Hypothalamus (tissue), 51 donors: ENCODE measurements around the gene ANTKMT.
A peak's percentile ranks its signal among the peaks of the same experiment; 100 is the strongest.

ENCODE experiments used
- DNase-seq, 51 donors: peaks; one replicate each; lab custom pipeline; 2025; lab: John Stamatoyannopoulos, UW

The ANTKMT gene

DNA sequence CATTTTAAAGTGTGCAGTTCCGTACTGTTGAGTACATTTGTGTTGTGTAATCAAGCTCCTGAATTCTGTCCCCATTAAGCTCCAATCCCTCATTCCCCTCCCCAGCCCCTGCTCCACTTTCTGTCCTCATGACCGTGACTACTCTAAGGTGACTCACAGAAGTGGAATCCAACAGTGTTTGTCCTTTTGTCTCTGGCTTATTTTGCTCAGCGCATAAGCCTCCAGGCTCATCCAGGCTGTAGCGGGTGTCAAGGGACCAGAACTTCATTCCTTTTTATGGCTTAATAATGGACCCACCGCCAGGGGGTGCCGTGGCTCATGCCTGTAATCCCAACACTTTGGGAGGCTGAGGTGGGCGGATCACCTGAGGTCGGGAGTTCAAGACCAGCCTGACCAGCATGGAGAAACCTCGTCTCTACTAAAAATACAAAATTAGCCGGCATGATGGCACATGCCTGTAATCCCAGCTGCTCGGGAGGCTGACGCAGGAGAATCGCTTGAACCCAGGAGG, 8.2 kb upstream of the ANTKMT start:
- peak in 3 of 51 donors; percentile 8 to 33 (median 29) for DNase-seq

DNA sequence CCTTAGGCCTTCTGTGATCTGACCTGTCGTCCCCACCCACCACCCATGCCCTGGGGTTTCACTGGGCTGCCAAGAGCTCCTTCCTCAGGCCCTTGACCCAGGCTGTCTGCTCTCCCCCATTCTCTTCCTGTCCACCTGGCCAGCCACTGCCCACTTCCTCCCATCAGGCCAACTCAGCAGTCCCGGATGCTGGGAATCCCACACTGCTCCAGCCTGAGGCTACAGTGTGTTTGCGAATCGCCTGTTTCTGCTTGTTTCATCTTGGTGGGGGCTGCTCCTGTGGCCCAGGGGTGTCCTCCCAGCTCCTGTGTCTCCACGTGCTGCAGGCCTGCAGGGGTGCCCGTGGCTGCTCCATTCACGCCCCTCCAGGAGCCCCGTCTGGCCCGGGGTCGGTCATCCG, 6.9 kb upstream of the ANTKMT start:
- DNase-seq, result no peak

DNA sequence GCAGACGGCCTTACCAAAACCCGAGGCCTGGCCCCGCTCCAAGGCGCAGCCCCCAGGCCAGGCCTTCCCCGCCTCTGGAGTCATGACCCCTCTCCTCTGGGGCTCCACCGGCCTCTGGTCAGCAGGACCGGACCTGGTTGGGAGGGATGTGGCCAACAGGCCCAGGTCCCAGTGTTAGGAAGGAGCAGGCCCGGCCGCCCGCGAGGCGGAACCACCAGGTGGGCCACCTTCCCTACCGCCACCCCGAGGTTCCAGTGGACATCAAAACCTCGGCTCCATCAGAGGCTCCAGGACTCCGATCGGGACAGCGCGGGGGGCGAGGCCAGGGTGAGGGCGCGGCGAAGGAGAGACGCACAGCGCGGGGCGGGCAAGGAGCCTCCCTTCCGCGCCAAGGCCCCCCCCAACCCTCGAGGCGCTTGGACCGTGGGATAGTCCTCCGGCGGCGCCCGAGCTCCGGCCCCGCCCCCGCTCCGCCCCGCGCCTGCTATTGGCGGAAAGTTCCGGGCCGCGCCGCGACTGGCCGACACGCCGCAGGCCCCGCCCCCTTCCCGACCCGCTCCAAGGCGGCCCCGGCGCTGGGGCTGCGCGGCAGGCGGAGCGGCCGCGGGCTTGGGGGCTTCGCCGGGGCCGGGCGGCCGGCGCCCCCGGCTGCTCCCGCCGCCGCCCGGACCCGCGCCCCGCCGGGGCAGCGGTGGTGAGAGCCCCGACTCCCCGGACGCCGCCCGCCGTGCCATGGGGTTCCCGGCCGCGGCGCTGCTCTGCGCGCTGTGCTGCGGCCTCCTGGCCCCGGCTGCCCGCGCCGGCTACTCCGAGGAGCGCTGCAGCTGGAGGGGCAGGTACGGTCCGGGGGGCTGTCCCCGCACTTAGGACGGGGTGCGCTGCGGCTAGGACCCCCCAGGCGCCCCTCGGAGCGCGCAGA, 6.1 kb upstream of the ANTKMT start, which contains the start of gene METRN:
TSS of gene METRN (plus strand) at position 561 of the 919 bp plus-strand sequence. CDS start at position 733, 172 bp downstream.
- DNase-seq, result peak in 50 of 51 donors; percentile 41 to 96 (median 85)

DNA sequence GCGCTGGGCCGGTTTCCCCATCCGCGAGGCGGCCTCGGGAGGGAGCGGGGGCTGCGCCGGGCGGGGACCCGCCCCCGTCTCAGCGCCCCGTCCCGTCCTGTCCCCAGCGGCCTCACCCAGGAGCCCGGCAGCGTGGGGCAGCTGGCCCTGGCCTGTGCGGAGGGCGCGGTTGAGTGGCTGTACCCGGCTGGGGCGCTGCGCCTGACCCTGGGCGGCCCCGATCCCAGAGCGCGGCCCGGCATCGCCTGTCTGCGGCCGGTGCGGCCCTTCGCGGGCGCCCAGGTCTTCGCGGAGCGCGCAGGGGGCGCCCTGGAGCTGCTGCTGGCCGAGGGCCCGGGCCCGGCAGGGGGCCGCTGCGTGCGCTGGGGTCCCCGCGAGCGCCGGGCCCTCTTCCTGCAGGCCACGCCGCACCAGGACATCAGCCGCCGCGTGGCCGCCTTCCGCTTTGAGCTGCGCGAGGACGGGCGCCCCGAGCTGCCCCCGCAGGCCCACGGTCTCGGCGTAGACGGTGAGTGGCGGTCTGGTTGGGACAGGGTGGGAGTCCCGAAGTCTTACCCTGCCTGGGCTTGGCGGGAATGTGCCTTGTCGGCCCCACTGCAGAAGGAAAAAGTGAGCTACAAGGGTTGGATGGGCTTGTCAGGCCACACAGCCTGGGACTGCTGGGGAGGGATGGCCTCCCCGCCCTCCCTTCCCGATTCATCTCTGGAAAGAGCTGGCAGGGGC, 5.3 kb upstream of the ANTKMT start:
- peak in 10 of 51 donors; percentile 32 to 68 (median 54) for DNase-seq

DNA sequence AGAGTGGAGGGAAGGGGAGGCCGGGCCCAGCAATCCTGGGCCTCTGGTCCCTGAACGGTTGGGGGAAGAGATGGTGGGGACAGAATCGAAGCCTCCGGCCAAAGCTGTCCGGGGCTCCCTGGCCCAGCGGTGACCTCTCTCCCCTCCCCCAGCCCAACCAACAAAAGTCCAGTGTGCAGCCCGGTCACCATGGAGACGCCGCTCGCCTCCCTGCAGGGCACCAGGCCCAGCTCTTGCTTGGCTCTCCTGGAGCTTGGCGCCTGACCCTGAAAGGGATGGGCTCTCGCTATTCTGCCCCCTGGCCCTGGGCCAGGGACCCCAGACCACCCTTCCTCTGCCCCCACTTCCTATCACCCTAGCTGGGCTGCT, 4.8 kb upstream of the ANTKMT start:
- DNase-seq, result peak; percentile 35 to 96 (median 85)

DNA sequence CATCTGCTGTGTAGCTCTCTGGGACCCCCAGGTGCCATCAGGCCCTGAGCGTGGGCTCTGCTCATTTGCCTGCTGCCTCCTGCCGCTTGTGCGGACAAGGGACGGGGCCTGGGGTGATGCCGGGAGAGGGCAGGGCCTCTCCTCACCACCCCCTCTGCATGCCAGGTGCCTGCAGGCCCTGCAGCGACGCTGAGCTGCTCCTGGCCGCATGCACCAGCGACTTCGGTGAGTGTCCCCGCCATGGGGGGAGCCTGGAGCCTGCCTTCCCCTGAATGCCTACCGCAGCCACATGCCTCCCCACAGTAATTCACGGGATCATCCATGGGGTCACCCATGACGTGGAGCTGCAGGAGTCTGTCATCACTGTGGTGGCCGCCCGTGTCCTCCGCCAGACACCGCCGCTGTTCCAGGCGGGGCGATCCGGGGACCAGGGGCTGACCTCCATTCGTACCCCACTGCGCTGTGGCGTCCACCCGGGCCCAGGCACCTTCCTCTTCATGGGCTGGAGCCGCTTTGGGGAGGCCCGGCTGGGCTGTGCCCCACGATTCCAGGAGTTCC, 4.1 kb upstream of the ANTKMT start:
- DNase-seq, result no peak

DNA sequence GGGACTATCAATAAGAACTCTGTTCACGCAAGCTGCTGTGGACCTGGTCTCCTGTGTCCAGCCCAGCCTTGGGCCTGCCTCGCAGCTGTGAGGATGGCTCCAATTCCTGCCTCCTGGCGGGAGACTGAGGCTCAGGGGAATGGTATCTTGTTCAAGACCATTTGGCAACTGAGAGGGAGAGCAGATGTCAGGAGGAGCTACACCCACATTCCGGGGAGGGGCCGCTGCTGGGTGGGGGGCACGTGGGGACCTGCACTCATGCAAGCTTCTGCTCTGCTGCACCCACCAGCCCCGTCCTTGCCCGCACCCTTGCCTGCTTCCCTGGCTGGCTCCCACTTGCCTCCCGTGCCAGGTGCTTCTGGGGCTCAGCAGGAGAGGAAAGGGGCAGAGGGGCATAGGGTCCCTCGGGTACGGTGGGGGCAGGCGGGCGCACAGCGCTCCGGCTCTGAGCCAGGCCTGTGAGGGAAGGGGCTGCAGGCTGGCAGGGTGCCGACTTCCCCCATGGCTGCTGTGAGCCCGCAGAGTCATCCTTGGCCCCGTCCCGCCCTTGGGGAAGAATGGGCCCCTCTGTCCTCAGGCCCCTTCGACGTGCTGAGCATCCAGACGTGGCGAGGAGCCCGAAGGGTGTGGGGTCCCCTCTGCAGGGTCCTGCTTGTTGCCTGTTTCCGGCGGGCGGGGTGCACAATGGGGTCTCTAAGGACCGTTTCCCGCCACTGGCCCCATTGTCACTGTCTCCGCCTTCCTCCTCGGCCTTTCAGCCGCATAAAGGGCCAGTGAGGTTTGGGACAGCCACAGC, 3.3 kb upstream of the ANTKMT start:
- peak in 14 of 51 donors; percentile 13 to 49 (median 27) for DNase-seq

DNA sequence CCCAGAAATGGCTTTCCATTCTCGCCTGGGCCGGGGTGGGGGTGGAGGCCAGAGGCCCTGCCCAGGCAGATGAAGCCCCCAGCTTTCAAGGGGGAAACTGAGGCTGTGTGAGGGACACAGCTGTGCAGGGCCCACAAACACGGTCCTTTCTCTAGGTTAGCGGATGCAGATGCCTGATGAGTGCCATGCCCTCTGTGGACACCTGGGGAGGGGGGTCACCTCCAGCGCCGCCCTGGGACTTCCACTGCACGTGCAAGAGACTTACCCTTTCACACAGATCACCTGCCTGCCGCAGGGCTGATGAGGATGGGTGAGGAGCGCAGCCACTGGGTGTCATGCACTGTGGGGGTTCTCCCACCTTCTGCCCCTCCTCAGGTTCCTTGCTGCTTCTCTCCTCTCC, 2.6 kb upstream of the ANTKMT start:
- no peak for DNase-seq

DNA sequence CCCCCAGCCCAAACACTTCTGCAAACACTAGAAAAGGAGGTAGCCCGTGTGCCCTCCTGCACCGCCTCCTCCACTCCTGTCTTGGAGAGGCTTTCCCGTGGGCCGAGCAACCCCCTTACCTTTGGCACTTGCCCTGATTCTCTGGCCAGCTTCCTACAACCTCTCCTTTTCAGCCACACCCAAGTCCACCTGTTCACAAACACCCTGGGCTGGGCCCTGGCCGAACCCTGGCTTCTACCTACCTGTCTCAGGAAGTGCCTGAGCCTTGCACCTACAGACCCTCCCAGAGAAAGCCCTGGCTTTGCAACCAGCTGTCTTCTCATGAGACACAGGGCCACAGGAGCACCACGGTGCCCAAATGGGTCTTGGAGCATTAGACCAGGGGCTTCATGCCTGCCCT, 2.0 kb upstream of the ANTKMT start:
- no peak for DNase-seq

DNA sequence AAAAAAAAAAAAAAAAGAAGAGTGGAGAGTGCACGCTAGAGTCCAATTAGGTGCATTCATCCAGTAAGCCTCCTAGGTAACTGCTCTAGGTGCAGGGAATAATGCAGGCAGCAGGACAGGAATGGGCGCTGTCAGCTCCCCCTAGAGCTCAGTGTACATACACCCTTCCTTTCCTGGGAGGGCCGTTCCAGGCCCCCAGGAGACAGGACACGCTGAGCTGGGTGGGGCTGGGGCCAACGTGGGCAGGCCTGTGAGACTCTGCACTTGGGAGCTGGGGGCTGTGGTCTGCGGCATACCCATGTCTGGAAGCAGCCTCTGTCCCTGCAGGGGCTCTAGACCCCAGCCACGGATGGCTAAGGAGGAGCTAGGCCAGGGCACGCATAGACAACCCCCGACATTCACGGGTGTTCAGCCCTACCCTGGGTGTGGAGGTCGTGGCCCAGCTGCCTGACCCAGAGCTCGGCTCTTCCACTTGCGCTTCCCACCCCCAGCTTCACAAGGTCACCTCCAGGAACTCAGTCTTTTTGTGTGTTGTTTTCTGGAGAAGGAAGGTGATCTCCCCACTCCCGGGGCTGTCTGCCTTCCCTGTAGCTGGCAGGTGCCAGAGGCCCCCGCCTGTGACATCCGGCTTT, 1.0 kb upstream of the ANTKMT start:
- DNase-seq, result peak in 5 of 51 donors; percentile 23 to 67 (median 48)

DNA sequence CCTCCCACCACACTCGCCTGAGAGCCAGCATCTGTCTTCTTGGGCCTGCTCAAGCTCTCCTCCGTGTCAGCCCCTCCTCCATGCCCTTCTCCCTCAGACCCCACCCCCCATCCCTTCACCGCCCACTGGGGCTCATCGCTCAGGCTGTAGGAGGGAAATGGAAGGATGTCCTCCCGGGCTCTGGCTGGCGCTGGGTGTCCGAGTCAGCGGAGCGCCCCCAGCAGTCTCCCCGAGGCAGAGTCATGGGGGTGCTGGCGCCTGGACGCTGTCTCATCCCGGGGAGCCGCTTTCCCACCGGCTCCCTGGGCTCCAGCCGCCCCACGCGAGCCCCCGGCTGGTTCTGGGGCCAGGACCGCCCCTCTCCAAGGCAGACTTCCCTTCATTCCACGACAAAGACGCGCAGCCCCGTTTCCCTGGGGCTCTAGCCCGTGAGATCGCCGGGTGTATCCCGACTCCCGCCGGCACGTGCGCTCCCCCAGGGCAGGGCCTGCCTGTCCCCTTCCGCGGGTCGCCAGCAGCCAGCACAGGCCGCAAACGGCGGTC, 428 bp upstream of the ANTKMT start:
- DNase-seq, result peak in 47 of 51 donors; percentile 23 to 83 (median 64)

DNA sequence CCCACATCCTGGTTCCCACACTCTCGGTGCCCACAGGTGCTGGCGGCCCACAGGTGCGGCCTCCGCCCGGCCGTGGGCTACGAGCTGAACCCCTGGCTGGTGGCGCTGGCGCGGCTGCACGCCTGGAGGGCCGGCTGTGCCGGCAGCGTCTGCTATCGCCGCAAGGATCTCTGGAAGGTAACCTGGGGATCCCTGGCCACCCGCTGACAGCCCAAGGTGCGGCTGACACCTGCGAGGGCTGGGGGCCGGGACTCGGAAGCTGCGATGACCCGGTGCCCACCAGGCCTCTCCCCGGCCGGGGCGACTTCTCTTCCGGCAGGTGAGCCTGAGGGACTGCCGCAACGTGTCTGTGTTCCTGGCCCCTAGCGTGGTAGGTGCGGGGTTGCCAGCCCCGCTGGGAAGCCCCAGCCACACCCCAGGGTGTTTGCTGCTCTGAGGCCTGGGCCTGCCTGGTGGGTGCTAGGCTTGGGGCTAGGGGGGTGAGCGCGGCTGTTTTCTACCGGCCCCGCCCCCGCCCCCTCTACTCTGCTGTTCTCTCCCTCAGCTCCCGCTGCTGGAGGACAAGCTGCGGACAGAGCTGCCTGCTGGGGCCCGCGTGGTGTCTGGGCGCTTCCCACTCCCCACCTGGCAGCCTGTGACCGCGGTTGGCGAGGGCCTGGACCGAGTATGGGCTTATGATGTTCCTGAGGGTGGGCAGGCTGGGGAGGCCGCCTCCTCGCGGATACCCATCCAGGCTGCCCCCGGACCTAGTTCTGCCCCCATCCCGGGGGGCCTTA, 1.0 kb downstream of the ANTKMT start:
- DNase-seq, result no peak

DNA sequence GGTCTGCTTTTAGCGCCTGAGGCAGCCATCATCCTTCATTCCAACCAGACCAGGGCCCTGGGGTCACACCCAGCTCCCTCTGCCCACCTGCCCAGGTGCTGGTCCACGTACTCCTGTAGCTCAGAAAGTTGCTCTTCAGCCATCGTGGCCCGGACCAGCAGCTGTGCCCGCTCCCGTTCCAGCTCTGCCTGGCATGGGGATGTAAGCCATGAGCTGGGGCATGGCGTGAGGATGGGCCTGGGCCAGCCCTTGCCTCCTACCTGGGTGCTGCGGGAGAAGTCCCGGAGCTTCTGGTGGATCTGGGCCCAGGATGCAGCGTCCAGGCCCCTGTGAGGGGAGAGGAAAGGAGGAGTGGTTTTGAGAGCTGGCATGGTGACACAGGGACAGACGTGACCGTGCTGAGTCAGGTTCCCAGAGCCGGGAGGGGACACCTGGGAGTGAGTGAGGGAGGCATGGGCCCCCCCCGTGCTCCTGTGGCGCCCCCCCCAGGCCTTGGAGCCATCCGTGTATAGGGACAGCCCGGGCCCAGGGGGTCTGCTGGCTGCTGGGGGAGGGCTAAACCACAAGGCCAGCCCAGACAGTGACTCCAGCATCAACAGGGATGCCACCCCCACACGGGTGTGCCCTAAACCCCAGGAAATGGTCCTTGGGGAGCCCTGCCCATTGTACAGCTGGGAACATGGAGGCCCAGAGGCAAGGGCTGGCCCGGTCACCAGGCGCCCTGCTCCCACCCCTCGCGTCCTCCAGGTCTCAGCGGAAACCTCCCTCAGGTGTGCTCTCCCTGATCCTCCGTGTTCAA, 2.1 kb downstream of the ANTKMT start:
- peak in 1 of 51 donors; percentile 41 for DNase-seq

DNA sequence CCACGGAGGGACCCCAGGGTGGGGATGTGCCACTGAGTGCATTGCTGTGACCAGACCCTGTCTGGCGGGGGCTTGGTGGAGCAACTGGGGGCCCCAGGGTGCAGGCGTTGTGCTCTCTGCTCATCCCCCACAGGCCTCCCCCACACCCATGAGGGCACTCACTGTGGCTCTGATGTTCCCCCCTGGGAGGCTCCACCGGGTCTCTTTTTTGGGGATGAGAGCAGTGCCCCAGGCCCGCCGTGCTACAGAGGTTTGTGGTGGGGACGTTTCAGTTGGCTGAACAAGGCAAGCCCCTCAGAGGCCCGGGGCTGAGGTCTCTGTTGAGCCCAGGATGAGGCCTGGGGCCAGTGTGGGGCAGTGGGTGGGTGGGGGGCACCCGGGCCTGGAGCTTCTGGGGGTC, 2.7 kb downstream of the ANTKMT start:
- DNase-seq, result no peak

DNA sequence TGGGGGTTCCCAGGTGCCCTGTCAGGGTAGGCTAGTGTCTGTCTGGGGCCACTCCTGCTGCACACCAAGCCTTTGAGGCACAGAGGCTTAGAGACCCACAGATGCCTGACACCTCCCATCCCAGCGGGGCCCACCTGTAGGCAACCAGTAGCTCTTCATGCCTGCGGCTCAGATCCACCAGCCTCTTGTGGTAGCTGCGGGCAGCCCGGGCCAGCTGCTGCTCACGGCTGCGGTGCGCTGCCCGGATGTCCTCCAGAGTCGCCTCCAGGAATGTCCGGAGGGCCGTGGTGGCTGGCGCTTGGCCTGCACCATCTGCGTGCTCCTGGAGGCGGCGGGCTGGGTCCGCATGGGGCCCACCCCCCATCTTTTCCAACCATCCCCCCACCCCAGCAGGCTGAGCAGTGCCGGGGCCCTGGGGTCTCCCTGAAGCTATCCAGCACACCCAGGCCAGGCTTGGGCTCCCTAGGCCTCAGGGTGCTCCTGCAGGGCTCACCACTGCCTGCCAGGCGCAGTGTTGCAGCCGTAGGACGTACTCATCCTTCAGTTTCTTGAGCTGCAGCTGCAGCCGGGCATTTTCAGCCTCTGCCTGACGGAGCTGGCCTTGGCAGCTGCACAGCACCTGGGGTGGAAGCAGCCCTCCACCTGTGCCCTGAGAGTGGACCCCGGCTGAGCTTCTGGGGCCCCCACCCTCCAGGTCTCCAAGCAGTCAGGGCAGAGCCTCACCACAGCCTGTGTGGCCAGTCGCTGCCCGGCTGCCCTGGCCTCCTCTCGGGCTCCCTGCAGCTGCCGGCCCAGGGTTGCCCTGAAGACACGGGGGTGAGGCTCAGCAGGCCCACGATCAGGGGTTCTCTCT, 3.5 kb downstream of the ANTKMT start:
- DNase-seq, result no peak

DNA sequence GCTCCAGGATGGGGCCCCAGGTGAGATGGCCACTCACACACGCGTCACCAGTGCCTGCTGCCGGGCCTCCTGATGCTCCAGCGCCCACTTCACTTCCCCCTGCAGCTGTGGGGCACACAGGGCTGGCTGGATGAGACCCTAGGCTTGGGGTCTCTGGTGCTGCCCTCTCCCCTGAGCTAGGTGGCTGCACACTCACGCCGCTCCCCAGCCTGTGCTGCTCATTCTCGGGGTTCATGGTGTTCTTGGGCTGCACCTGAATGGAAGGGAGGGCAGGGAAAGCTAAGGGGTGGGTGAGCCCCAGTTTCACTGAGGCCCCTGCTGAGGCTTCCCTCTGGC, 4.1 kb downstream of the ANTKMT start:
- no peak for DNase-seq
